ELF-1 (cell line): ENCODE measurements around the gene SAMD13.

Experiments used
- DNase-seq: peaks from one replicate; pipeline ENCODE4 v3.0.0-alpha.2; 2016; ENCODE audit warnings: low read depth, low spot score

The SAMD13 gene

DNA sequence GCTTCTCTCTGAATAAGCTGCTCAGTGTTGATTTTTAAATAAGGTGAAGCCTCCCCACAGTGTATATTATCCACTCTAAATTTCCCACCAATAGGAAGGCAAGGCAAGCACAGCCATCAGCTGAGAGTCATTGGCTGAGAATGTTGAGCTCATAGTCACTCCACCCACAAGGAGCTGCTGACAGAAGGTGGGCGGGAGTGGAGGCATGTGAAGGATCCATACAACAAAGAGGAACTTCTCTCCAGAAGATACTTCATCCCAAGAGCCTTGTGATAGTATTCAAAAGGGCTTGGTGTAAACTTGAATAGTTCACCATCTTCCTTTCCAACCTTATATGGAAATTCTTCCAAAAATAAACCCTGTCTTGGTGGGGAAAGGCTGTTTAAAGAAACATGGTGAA is 42.8 kb downstream of the SAMD13 start:
- no peak for DNase-seq

DNA sequence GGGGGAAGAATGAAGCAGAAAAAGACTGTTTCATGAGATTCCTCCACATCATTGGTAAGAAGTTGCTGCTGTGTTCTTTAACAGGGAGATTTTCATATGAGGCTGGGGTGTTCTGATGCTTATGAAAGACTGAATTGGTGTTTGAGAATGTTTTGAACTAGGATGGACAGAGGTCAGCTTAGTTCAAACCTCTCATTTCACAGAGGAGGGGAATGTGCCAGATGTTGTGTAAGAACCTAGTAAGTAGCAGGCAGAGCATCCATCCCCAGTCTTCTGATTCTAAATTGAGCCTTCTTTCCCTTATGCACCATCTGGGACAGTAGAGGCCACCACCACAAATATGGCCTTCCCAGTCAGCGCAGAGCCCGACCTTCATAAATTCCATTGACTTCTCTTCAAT is 43.7 kb downstream of the SAMD13 start:
- DNase-seq = no peak

DNA sequence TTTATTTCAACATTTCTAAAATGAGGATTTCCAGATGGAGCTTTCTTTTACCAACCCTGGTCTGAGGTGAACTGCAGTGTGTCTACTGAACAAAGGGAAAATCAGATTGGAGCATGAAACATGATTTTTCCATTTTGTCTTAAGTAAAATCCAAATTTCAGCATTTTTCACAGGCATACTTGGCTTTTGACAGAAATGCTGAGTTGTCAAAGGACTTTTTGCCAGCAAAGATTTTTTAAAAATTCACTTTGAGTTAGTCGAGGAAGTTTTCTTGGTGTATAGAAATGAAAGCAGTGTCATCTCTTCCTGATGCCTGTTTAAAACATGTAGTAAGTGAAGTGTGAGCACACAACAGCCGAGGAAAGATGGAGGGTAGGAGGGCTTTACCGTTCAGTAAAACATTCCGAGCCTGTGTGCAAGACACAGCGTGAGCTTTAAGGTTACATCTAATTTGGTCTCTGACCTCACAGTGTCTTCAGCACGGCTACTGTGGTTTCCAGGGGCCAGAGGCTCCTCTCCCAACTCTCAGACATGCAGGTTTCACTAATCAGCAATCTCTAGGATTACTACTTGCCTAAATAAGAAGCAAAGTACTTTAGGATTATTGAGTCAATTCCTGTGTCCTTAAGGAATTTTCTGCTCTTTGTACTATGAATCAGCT is 45.9 kb downstream of the SAMD13 start:
- DNase-seq = no peak

DNA sequence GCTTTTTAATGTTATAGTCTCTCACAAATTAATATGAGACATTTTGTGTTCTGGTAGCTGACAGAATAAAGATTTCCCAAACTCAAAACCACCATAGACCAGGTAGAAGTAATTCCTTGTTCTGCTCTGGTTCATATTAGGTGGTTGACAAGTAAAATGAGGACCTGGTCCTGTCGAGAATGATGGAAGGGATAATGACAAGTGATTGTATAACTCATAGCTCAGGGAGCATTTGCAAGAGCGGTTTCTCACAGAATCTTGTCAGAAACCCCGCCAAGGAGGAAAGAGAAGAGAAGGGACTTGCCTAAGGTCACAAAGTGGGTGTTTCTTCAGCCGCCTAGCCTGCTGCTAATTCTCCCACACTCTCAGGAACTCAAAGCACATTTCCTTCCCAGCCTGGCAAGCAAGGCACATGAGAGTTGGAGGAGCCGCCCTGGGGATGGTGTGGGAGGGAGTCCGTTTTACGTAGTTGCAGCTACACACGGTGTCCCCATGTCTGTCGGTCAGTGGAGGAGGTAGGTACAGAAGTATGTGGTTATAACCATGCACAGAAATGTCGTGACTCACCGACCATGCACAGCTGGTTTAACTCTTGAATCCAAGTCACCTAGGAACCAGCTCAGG is 46.5 kb downstream of the SAMD13 start:
- DNase-seq = peak; percentile 8

DNA sequence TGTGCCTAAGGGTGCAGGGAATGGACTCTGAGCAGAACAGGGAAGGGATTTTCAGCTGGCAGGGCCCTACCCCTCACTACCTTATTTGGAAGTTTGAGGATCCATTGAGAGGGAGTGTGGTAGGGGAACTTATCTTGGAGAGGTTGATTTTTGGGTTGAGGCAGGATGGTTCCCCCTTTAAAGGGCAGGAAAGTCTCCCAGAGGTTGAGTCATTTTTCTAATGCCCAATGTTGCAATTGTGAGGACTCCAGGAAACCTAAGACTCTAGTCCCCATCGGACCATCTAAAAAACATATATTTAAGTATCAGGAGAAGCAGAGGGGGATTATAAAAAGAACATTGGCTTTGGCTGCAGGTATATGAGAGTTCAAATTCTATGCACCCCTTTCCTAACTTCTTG is 47.3 kb downstream of the SAMD13 start:
- no peak for DNase-seq

DNA sequence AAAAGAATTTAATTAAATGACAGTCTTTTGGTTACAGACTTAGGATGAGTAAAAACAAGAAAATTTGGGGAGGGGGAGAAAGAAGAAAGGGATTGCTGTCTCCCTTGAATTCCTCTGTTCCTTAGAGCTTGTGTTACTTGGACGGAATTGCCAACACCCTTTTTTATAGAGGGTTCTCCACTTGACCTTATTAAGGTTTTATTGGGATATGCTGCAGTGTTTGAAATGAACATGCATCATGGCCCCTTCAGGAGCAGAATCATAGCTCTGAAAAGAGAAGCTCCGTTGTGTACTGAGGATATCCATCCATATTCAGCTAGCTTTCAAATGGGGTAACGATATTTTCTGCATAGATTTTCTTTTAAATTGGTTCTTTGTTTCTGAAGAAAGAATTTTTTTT is 48.6 kb downstream of the SAMD13 start:
- no peak for DNase-seq

DNA sequence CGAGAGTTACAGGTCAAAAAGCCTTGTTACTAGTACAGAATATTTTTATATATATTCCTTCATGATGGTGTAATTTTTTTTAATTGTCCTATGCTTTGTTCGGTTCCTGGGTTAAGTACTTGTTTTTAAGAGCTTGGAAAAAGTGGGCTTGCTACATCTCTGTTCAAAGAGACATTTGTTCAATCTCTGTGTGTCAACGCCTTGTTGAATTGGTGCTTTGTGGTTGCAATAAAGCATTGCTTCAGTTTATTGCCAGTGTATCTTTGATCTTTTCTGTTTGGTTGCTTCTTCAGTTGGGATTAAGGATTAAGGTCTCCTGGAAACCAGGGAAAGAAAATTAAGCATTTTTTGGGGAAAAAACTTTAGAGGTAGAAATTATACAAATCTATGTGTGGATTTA is 49.0 kb downstream of the SAMD13 start:
- no peak for DNase-seq

DNA sequence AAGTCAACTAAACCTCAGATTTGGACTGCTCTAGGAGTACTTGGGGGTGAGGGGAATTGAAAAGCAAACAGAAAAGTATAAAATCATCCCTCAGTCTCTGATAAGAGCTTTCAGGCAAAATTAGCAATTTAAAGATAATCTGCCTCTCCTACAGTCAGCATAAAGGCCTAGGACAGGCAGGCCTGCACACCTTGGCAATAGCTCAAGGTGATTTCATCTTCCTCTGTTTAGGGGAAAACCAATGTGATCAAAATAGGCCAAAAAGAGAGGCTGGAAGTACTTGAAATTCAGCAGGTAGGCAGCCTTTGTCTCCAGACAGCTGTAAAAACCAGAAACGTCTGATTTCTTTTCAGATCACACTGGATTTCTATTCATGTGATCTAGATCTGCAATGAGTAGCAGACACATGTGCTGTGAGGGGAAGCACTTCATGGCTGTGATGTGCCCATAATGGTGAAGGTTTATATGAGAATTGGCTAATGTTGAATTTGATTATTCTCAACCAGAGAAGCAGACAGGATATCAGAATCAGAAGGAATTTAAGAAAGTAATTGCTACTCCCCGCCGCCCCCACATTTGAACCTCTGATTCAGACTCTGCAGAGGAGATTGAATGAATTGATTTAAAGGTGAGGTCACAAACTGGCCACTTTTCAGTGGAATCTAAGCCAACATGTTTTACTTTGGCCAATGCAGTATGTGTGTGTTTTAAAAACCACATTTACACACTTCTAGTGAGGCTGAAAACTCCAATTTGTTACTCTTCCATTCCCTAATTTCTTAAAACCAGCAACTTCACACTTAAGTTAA is 51.0 kb downstream of the SAMD13 start:
- no peak for DNase-seq

DNA sequence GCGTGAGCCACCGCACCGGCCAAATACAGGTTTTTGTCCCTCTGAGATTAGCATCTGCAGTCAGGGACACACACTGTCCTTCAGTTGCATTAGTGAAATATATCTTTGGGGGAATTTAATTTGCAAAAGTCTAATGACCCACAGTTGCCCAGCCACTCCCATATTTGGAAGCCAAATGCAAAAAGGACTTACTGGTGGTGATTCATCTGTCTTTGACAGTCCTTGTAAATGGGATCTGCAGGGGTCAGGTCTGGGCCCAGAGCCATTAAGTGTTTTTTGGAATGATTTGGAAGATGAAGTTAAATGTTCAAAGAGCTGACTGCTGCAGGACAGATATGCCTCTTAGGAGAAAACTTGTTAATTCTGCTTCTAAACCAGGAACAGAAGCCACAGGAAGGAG is 52.2 kb downstream of the SAMD13 start:
- DNase-seq = no peak

DNA sequence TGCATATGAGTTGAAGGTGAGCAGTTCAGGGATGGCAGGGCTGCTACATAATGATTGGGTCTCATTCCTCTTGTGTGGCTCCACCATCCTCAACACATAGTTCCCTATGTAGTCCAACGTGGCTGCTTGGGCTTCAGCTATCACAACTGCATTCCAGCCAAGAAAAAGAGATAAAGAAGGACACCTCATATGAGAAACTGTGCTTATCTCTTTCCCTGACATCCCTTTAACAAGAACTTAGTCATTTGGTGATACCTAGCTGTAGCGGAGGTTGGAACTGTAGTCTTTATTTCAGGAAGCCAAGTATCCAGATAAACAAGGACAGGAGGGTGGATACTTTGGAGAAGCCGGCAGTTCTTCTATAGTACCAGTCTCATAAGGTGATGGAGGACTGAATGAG is 54.0 kb downstream of the SAMD13 start:
- no peak for DNase-seq

DNA sequence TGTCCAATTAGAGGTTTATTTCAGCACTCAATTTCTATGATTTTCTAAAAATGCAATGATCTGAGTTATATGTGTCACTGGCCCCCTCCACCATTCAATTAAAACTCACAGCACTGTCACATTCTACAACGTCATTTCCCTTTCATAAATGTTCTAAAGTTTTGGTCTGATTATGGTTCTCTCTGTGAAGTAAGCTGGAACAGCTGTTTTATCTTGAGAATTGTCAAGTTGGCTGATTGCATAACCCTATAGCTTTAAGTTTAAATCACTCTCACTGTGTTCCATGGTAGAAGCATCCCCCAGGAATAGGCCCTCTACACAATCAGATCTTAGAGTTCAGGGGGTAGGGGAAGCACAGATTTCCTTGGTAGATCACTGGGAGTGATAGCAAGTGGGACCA is 55.4 kb downstream of the SAMD13 start:
- DNase-seq = no peak

DNA sequence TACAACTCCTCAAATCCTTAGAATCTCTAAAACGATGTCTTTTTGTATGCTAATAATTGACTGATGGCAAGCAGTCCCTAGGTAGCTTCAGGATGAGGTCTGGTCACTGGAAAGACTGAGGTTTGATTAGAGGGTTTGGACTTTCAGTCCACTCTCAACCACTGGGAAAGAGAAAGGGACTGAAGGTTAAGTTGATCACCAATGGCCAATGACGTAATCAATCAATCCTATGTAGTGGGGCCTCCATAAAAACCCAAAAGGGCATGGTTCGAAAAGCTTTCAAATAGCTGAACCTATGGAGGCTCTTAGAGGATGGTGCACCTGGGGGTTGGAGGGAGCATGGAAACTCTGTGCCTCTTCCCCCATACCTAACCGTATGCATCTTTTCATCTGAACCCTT is 57.2 kb downstream of the SAMD13 start:
- DNase-seq = no peak

DNA sequence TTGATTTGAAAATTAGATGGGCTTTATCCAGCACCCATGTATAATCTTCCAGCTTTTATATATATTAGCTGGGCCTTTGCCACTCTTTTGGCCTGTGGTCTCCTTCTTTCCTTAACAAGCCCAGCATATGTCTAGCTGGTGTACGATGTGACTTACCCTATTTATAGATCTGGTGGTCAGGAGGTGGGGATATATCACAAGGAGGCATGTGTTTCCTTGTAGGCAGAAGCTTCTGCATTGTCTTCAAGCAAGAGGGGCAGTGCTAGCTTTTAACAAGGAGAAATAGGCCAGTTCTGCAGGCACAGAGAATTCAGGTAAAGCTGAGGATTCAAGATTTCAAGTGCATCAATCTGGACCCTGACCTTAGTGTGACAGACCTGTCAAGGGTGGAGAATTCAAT is 58.8 kb downstream of the SAMD13 start:
- no peak for DNase-seq

DNA sequence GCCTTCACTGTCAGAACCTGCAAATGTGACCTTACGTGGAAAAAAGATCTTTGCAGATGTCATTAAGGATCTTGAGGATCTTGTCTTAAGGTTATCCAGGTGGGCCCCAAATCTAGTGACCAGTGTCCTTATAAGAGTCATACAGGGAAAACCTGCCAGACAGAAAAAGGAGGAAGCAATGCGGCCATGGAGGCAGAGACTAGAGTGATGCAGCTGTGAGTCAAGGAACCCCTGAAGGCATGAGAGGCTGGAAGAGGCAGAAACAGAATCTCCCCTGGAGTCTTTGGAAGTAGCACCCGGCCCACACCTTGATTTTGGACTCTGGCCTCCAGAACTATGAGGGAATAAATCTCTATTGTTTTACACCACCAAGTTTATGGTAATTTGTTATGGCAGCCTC is 60.3 kb downstream of the SAMD13 start:
- DNase-seq = no peak

DNA sequence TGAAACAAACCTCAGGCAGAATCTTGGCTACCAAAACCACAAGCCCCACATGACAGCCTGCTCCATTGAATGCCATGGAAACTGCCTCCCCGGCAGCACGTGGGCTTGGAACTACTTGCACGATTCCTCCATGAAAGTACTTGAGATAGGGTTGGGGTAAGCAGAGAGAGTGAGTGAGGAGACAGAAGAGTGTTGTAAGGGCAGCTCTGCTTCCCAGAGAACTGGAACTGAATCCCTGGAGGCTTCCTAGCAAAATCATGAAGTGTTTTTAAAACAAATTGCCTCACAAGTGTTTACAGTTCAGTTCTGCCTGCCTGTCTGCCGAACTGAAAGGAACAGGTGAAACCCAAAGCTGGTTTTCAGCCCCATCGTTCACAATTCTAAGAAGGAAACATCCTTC is 61.5 kb downstream of the SAMD13 start:
- DNase-seq = no peak

DNA sequence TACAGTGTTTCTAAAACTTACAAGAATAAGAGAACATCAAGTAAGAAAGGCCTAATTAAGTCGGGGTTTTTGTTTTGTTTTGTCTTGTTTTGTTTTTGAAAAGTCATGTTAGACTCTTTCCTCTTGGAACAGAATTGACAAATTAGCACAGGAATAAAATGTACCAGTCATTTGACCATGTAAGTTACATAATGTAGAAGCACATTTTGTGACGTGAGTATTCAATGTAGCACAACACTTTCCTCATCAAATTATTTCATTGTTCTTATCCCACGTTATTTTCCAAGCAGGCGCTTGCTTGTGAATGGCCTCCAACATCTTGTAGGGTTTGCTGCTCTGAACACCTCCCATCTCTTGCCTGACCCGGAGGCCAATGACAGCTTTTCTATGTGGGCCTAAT is 62.1 kb downstream of the SAMD13 start:
- DNase-seq = no peak

DNA sequence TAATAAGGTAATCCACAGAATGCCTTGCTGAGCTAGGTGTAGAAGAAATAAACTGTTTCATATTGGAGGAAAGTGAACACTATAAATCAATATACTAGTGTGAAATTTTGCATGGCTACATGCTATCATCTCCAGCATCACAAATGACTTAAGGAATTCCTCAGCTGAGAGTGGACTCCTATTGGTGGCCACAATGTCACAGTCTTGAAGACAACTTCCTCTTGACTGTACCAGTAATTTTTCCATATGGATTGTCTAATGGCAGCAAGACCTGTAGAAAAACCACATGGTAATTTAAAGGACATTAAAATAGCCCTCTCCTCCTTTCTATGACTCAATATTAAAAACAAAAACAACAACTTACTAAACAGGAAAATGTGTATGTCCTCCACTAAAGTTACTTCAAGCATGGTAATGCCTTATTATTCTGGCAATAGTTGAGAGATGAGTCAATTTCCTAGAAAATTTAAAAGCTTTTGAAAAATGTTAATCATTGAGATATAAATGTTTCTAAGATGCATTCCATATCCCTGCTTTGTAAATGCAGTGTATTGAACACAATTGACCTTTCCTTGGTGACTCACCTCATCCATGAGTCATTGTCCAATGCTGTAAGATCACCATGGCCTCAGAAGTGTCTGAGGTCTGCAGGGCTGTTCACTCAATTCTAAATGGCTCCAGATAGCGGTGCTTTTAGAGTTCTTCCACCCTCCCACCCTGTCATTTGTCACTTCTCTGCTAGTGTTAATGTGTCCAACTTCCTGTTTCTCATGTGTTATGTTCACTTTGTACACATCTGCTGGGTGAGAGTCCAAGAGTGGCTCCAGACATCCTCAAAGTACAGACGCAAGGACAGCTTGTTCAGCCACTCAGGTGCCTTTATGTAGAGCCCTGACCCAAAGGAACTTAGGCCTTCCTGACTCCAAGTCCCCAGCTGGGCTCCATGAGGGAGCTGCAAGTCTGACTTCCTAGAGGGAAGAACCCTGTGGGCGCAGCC is 64.0 kb downstream of the SAMD13 start:
- no peak for DNase-seq

DNA sequence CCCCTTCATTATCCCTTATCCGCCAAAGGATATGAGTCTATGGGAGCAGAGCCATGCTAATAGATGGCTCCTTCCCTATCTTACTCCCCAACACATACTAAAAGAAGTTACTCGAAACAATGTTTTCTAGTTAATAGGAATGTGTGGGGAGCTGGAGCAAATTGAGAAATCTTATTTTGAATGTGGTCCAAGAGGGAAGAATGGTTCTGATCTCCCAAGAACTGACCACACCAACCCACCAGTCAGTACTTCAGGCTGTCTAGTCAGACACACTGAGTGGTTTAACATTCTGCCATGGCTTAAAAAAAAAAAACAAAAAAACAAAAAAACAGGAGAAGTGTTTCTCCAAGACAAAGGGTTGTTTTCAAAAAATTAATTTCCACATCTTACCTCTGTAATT is 65.3 kb downstream of the SAMD13 start:
- DNase-seq = no peak

DNA sequence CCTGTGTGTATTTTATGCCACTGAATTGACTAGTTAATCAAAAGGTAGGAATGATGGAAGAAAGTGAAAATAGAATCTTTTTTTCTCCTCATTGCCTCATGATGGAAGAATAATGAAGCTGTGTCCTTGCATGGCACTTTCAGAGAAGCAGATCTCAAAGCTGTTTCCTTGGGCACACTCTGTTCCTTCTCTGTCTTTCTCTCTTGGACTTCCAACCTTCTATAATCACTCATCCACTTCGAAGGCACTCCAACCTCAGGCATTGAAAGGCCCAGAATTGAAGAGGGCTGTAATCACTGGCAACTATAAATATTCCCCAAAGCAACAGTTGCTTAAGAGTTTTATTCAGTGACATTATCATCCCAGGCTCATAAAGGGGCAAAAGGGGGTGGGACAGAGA is 65.7 kb downstream of the SAMD13 start:
- DNase-seq = no peak

DNA sequence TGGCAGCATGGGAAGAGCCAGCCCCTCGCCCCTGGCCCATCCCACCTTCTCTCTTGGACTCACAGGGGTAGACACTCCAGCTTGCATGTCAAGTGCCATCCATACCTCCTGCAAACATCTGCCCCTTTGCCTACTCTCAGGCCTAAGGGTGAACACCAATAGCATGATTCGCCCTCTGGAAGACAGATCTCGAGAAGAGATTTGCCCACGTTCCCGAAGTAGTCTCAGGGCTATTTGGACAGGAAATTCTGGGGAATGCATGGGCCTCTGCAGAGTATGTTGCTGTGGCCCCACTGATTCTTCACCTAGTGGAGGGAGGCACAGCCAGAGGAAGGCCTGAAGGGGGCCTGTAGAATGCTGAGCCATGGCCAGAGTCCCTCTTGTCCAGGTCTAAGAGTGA is 66.9 kb downstream of the SAMD13 start:
- DNase-seq = no peak

DNA sequence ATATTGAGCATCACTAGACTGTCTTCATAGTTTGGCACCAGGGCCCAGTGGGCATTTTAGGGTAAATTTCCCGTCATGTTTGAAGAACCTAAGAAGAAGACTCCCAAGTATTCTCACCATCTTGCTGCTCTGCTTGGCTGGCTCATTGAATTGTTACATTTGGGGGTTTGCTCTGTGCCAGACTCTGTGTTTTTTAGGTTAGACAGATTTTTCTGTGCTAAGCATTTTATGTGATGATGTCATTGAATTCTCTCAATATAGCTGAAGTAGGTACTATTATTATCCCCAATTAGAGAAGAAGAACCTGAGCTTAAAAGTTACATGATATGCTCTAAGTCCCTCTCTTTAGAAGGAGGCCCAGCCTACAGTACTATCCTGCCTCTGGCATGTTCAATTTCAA is 68.8 kb downstream of the SAMD13 start:
- DNase-seq = no peak
